ENCODE results near the gene SAPCD2.

The SAPCD2 gene

GRCh38 chr9:137075275-137075775, 5.0 kb upstream of the SAPCD2 start:
- TF ChIP-seq, protein P1, sequence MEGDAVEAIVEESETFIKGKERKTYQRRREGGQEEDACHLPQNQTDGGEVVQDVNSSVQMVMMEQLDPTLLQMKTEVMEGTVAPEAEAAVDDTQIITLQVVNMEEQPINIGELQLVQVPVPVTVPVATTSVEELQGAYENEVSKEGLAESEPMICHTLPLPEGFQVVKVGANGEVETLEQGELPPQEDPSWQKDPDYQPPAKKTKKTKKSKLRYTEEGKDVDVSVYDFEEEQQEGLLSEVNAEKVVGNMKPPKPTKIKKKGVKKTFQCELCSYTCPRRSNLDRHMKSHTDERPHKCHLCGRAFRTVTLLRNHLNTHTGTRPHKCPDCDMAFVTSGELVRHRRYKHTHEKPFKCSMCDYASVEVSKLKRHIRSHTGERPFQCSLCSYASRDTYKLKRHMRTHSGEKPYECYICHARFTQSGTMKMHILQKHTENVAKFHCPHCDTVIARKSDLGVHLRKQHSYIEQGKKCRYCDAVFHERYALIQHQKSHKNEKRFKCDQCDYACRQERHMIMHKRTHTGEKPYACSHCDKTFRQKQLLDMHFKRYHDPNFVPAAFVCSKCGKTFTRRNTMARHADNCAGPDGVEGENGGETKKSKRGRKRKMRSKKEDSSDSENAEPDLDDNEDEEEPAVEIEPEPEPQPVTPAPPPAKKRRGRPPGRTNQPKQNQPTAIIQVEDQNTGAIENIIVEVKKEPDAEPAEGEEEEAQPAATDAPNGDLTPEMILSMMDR (IDR thresholded peaks at IDR 0.05), result no peak

DNA sequence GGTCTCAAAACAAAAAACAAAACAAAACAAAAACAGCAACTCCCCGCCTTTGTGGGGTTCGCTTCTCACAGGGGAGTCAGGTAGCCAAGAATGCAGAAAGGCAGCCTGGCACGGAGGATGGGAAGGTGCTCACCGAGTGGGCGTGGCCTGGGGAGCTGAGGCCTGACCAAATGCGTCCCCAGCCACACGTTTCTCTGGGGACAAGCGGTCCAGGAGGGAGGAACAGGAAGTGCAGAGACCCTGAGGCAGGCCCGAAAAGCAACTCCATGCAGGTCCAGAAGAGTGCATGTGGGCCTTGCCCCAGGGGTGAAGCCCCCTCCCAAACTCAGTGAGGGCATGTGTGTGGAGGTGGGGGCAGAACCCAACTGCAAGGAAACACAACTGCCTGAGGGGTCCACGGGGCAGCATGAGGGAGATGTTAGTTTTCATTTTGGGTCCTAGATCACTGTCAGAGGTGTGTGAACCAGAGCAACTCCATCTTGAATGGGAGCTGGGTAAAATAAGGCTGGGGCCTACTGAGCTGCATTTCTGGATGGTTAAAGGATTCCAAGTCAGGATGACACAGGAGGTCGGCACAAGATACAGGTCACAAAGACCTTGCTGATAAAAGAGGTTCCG, 4.4 kb upstream of the SAPCD2 start:
- TF ChIP-seq, protein P1 (IDR thresholded peaks at IDR 0.05), result no peak

DNA sequence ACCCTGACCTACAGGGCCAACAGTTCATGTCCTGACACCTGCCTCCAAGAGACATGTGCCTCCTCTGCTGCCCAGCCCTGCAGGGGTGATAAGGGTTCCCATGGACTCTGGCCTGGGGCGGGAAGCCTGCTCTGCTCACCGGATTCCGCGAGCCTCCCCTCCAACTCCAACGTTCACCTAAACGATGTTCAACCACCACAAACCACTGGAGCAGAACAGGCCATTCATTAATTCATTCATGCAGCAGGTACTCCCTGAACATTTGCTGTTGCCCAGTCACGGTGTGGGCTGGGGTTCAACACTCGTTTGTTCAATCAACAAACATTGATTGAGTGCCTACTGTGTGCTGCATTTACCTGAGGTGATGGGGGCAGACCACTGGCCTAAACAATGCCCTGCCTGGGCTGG, 3.6 kb upstream of the SAPCD2 start:
- TF ChIP-seq, protein P1 (IDR thresholded peaks at IDR 0.05), result no peak

- TF ChIP-seq, protein P1 (IDR thresholded peaks at IDR 0.05), result no peak
Measured at GRCh38 chr9:137071282-137071681, 925 bp upstream of the SAPCD2 start.

DNA sequence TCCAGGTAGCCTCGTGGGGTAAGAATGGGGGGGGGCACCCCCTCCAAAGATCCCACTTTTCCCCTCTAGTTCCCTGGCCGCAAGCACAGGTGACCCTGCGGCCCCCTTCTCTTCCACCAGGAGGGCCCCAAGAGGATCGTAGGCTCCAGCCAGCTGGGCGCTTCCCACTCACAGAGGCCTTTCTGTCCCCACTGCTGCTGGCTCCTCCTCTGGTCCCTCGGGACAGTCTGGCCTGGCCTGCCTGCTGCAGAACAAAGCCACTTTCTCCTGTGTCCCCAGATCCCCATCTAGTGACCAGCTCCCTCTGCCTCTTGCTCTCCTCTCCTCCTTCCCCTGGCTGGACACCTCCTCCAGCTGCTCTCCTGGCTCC, 534 bp upstream of the SAPCD2 start:
- TF ChIP-seq, protein P1 (IDR thresholded peaks at IDR 0.05), result no peak

- TF ChIP-seq, protein P1 (IDR thresholded peaks at IDR 0.05), result no peak; the same call in 1 of the 2 replicates
Measured at GRCh38 chr9:137069508-137070091, 757 bp downstream of the SAPCD2 start.

GRCh38 chr9:137068539-137069507, 1.5 kb downstream of the SAPCD2 start:
- TF ChIP-seq, protein P1 (IDR thresholded peaks at IDR 0.05), result no peak
